Astrocyte of the cerebellum (primary cell): ENCODE data around the gene PDE3B.

Experiments
- DNase-seq: peaks from one replicate; pipeline ENCODE4 v3.0.0-alpha.2; 2011; ENCODE audit warnings: low read depth
- H3K4me3 ChIP-seq: 2 replicates; pipeline ENCODE4 v1.5.1; 2011; ENCODE audit warnings: mild to moderate bottlenecking, low read depth, low read length, moderate library complexity
- in situ Hi-C: cut with HindIII; loops from 2 replicates; pipeline ENCODE4 v1.10.0; 2017; ENCODE audit warnings: low sequenced_read_pairs
- TF ChIP-seq, protein P1 (sequence below): IDR thresholded peaks from 2 replicates; pipeline ENCODE4 v1.5.1; 2012; ENCODE audit warnings: low read length, low read depth, moderate library complexity, mild to moderate bottlenecking; ENCODE audit errors: missing control alignments

Gene PDE3B

DNA sequence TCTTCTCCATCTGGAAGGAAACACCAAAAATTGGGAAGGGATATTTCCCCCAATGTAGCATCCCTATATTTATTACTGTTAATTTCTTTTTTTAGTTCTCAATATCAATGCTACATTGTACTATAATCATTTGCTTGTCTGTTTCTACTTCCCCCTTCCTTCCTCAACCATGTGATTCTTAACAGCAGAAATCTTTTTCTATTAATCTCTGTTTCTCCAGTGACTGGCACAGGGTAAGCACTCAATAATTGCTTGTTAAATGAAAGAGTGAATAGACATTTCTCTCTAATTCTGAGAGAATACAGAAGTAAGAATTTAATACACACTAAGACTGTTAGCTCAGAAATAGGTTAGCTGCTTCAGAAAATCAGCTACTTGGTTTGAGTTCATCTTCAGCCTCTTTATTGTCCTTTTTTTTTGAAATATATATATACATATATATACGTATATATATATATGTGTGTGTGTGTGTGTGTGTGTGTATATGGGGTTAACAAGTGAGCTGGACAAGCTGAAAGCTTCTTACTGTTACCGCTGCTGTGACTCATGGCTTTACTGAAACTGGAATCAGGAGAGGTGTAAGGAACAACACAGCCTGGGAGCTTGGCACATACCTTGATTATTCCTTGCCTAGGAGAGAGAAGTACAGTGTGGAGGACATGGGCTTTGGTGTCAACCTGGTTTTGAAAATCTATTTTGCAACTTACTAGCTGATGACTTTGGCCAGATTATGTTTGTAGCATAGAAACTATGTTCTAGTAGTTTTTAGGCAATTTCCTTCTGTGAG lies 26.2 kb upstream of the PDE3B start:
- in situ Hi-C loops, result no loop called here
- DNase-seq, result no peak
- no peak overlapping the region for H3K4me3 ChIP-seq
- TF ChIP-seq, protein P1, sequence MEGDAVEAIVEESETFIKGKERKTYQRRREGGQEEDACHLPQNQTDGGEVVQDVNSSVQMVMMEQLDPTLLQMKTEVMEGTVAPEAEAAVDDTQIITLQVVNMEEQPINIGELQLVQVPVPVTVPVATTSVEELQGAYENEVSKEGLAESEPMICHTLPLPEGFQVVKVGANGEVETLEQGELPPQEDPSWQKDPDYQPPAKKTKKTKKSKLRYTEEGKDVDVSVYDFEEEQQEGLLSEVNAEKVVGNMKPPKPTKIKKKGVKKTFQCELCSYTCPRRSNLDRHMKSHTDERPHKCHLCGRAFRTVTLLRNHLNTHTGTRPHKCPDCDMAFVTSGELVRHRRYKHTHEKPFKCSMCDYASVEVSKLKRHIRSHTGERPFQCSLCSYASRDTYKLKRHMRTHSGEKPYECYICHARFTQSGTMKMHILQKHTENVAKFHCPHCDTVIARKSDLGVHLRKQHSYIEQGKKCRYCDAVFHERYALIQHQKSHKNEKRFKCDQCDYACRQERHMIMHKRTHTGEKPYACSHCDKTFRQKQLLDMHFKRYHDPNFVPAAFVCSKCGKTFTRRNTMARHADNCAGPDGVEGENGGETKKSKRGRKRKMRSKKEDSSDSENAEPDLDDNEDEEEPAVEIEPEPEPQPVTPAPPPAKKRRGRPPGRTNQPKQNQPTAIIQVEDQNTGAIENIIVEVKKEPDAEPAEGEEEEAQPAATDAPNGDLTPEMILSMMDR, result no peak

DNA sequence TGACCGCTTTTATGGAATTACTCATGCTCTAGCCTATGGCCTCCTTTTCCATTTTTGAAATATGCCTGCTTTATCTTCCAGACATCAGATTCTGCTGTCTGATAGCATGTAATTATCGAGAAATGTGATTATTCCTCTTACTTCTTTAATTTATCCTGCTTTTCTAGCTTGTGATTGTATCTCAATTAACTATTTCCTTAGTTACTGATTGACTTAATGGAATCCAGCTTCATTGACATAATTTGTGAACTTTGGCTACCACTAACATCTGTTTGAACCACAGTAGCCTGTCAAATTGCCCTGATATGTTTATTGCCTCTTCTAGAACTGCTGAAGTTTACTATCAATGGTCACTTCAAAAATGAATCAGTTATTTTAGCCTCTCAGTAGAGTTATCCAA lies 25.5 kb upstream of the PDE3B start:
- TF ChIP-seq, protein P1, result no peak
- in situ Hi-C loops, result no loop called here
- no peak for DNase-seq
- H3K4me3 ChIP-seq, result no peak overlapping the region

DNA sequence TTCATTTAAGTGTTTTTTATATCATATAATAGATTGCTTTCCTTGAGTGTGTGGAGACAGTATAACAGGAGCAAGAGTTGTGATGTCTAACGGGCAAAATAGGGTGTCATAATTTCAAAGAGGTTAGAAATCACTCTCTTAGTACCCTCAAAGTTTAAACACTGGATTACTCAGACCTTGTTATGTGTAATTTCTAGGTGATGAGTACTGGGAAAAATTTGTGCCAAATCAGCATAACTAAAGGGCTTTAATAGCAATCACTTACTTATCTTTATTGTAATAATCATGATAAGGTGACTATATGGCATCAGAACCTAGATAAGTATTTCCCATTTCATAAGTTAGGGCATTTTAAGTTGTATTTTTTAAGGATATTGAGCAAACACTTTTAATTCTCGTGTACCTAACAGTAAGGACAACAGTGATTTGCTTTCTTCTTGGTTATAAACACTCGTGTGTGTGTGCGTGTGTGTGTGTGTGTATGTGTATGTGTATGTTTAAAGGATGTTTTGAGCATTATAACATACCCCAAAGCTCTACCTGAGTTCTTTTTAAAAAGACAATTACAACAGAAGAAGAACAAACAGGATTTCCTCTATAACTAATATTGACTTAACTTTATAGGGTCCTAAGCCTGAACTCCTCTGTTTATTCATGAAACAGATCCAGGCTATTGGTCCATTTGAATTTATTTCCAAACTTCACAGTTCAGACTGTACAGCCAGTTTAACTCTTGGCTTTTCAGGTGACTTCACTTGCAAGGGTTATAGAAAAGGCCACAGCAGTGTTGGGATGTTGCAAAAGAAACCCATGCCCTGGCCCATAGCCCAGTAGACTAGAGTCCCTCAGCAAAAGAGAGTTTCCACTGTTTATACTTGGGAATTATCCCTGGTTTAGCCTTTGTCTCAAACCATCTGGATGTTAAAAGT lies 23.7 kb upstream of the PDE3B start:
- DNase-seq, result peak; percentile 38
- in situ Hi-C loops, result no loop called here
- TF ChIP-seq, protein P1, result no peak
- H3K4me3 ChIP-seq, result no peak overlapping the region

DNA sequence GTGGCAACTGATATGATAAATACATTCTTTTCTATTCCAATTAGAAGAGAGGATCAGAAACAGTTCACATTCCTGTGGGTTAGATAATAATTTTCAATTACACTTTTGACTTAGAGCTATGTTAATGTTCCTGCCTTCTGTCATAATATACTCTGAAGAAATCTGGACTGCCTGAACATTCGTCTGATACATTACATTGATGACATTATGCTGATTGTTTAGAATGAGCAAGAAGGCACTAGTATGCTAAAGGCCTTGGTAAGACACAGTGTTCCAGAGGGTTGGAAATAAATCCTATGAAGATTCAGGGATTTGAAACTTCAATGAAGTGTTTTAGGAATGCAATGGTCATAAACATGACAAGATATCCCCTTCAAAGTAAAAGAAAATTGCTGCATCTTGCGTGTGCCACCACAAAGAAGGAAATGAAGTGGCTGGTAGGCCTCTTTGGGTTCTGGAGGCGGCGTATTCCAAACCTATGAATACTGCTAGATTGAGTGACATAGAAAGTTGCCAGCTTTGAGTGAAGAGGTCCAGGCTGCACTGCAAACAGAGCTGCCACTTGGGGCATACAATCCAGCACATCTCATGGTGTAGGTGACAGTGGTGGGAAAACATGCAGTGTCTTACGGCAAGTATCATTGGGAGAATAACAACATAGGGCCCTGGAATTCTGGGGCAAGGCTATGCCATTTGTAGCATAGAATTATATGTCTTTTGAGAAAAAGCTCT lies 21.2 kb upstream of the PDE3B start:
- in situ Hi-C loops, result no loop called here
- no peak for DNase-seq
- TF ChIP-seq, protein P1, result no peak

DNA sequence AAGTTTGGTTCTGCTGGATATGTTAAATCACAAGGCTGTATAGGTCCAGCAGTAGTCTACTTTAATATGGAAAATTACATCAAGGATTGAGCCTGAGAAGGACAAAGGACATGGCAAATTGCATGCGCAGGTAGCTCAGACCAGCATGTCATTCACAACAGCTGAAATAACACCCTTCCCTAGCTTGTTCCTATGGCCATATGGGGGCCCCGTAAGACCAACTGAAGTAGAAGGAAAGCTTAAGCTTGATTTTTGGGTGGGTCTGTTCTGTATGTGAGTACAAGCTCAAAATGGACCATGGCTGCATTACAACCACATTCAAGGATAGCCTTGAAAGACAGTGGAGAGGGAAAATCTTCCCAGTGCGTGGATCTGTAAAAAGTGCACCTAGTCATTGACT lies 20.6 kb upstream of the PDE3B start:
- in situ Hi-C loops, result no loop called here
- TF ChIP-seq, protein P1, result no peak

More for the DNA sequence above, 21.2 kb upstream of the PDE3B start:
- no peak overlapping the region for H3K4me3 ChIP-seq

DNA sequence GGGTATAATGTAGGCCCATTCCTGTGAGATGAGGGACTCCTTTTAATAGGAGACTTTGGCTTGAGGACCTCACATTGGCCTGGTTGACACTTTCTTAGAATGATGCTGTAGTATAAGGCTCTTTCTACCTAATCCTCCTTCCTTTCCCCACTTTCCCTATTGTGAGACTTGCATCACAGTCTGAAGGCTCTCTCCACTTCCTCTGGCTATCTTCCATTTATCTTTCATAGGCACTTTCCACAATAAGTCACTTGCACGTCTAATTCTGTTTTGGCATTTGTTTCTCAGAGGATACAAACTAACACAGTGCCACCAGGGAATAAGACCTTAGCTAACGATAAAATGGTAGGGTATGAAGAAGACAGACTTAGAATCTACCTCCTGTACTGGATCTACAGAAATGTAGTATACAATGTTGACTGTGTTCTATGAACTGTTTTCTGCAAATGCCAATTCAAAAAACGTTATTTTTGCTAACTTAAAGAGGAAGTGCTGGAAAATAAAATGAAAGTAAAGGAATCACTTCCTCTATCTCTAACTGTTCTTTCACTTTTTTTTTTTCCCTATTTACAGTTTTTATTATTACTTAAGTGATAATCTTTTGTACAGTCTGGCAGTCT lies 17.9 kb upstream of the PDE3B start:
- in situ Hi-C loops, result no loop called here
- TF ChIP-seq, protein P1, result no peak
- H3K4me3 ChIP-seq, result no peak overlapping the region
- no peak for DNase-seq

More for the DNA sequence above, 20.6 kb upstream of the PDE3B start:
- DNase-seq, result no peak
- H3K4me3 ChIP-seq, result no peak overlapping the region
